HL-60 (cell line): ENCODE measurements around the gene PTPRD.

Experiments
- DNase-seq, 2 experiments: peaks; one replicate each; pipeline ENCODE4 v3.0.0-alpha.2; 2010 to 2020; ENCODE audit warnings: low read depth in 1 of 2, low spot score in 1 of 2
- H3K27ac ChIP-seq: fragments of 250-450 bp; sonication (Bioruptor Pico); replicated peaks from 2 replicates; pipeline ENCODE4 v1.5.1; 2020; ENCODE audit warnings: mild to moderate bottlenecking, moderate library complexity
- H3K27me3 ChIP-seq: fragments of 250-450 bp; sonication (Bioruptor Pico); 2 replicates; pipeline ENCODE4 v1.5.1; 2021; ENCODE audit warnings: mild to moderate bottlenecking, moderate library complexity; ENCODE audit not compliant: insufficient read depth, poor library complexity, severe bottlenecking
- H3K4me3 ChIP-seq: replicated peaks from 2 replicates; pipeline ENCODE4 v1.5.1; 2011; ENCODE audit warnings: mild to moderate bottlenecking, control low read depth, low read length; ENCODE audit not compliant: insufficient read depth
- CTCF ChIP-seq: IDR thresholded peaks from one replicate; pipeline ENCODE4 v1.5.1; 2011; ENCODE audit warnings: low read length, control low read depth, inconsistent platforms; ENCODE audit not compliant: insufficient read depth
- GABPA ChIP-seq: IDR thresholded peaks from 2 replicates; pipeline ENCODE4 v1.6.1; 2012; ENCODE audit warnings: low read depth
- POLR2AphosphoS5 ChIP-seq: IDR thresholded peaks from 2 replicates; pipeline ENCODE4 v1.6.1; 2012; ENCODE audit warnings: low read depth
- REST ChIP-seq: IDR thresholded peaks from 2 replicates; pipeline ENCODE4 v1.6.1; 2012; ENCODE audit warnings: low read depth; ENCODE audit not compliant: insufficient replicate concordance
- SPI1 ChIP-seq: IDR thresholded peaks from 2 replicates; pipeline ENCODE4 v1.6.1; 2012; ENCODE audit warnings: low read depth, mild to moderate bottlenecking, borderline replicate concordance

PTPRD gene

GRCh38 chr9:10050016-10050415 is 562.8 kb downstream of the PTPRD start:
- no peaks in the 10 kb centered on the region for H3K27me3 ChIP-seq
- no peak overlapping the region for H3K27ac ChIP-seq
- no peak for DNase-seq
- TF ChIP-seq SPI1 (no peak), POLR2AphosphoS5 (no peak), GABPA (no peak), REST (no peak), CTCF (no peak)
- no peak overlapping the region for H3K4me3 ChIP-seq

- no peaks in the 10 kb centered on the region for H3K27me3 ChIP-seq
- H3K27ac ChIP-seq, result no peak overlapping the region
- DNase-seq, result no peak
- TF ChIP-seq POLR2AphosphoS5 (no peak), REST (no peak), GABPA (no peak), CTCF (no peak), SPI1 (no peak)
- H3K4me3 ChIP-seq, result no peak overlapping the region
Observed at GRCh38 chr9:10048994-10049393, 563.8 kb downstream of the PTPRD start.

GRCh38 chr9:10045598-10045997 is 567.2 kb downstream of the PTPRD start:
- DNase-seq, result no peak
- TF ChIP-seq POLR2AphosphoS5, result no peak
- TF ChIP-seq CTCF, result no peak
- no peak for TF ChIP-seq GABPA
- TF ChIP-seq SPI1, result no peak
- TF ChIP-seq REST, result no peak
- Histone ChIP-seq H3K27ac (no peak overlapping the region), H3K4me3 (no peak overlapping the region), H3K27me3 (no peaks in the 10 kb centered on the region)
